ENCODE results near the gene SPATC1L.

SPATC1L gene

DNA sequence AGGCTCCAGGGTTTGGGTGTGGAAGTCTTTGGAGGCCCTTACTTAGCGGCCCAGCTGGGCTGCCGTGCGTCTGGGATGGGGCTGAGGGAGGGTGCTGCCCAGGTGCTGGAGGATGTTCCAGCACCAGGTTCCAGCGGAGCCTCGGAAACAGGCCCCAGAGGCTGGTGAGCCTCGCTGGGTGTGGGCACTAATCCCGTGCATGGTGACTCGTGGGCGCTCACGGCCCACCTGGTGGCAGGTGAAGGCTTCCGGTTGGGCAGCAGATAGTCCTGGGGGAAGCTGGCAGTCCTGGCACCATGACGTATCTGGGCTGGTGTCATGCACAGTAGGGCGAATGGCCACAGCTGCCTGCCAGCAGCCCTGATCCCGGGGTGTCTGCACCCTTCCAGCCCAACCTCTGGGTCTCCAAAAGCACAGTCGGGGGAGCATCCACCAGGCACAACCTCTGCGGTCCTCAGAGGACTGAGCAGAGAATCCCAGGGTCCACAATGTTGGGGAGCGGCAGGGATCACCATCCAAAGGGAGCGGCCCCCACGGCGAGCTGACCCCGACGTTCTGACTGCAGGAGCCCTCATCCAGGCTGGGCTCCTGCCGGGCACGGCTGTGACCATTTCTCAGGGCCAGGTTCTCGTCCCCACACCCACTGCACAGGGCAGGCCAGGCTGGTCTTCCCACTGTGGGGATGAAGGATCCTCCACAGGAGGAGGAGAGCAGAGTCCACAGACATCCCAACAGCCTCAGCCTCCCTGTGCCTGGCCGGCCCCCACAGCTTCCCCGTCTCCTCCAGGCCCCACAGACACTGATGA is 54.2 kb downstream of the SPATC1L start:
- DNase-seq = no peak

DNA sequence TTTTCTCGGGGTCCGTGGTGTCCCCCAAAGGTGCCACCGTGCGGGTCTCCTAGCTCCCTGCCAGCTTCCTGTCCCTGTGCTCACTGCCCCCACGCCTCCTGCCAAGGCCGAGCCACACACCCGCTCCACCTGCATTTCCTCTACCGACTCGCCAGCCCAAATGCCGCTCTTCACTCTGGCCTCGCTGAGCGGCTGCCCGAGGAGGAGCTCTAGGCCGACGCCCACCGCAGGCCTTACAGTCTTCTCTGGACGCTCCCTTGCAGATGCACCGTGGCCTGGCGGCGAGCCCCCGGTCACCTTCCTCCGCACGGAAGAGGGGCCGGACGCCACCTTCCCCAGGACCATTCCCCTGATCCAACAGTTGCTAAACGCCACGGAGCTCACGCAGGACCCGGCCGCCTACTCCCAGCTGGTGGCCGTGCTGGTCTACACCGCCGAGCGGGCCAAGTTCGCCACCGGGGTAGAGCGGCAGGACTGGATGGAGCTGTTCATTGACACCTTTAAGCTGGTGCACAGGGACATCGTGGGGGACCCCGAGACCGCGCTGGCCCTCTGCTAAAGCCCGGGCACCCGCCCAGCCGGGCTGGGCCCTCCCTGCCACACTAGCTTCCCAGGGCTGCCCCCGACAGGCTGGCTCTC is 55.2 kb downstream of the SPATC1L start:
- DNase-seq = no peak

DNA sequence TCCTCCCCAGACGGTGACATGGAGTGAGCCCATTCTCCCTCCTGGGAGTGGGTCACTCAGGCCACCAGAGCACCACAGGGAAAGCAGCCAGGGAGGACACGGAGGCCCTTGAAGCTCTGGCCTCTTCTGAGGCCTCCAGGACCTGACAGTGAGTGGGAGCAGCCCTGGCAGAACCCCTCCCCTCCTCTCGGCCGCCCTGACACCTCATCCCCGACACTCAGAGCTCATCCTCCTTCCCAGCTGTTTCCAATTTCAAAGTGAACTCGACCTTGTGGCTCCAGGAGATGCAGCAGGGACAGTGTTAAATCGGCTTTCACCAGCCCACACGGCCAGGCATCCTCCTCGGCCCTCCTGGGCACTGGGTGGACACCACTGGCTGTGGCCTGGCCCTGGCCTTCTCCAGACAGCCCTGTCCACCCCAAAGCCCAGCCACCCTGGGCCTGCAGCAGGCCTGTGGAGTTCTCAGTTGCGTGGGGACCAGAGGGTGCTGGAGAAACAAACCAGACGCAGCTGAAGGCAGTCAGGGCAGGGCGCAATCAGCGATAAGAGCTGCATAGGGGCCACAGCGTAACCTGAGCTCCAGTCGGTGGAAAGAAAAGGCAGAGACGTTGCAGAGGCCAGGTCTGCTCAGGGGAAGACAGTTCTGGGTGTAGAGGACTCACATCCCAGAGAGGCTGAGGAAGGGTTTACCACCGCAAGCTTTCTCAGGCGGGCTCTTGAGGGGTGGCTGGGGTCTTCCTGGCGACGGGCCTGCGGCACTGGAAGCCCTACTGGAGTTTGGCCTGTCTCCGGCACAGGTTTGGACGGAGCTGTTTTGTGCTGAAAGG is 55.9 kb downstream of the SPATC1L start:
- DNase-seq = no peak

DNA sequence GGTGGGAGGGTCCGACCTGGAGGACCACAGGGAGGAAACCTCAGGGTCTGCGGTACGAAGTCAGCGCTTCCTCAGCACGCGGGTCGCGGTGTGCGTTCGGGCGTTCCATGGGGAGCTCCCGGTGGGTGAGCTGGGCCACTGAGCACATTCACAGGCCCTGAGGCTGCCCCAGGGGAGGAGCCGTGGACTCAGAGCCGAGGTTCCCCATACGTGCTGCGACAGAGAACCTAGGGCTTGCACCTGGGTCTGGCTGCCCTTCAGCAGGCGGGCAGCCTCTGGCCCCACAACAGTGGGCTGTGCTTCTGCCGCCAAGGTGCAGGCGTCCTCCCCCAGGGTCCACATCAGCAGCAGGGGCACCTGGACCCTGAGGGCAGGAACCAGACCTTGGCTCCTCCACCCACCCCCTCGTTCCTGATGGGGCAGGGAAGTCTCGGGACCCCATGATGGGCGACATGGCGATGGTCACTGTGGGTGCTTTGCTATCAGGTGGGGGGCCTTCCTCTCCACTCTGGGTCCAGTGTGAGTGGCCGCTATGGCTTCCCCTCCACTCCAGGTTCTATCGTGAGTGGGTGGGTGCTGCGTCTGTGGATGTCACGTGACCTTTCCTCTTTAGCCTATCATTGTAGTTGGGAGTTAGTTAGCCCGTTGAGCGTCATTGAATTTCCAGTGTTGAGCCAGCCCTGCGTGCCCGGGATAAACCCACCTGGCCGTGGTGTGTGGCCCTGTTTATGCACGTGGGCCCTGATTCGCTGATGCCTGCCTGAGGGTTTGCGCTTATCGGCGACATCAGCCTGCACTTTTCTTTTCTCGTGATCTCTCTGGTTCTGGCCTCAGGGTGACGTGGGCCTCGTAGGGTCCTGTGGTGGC is 56.8 kb downstream of the SPATC1L start:
- no peak for DNase-seq

DNA sequence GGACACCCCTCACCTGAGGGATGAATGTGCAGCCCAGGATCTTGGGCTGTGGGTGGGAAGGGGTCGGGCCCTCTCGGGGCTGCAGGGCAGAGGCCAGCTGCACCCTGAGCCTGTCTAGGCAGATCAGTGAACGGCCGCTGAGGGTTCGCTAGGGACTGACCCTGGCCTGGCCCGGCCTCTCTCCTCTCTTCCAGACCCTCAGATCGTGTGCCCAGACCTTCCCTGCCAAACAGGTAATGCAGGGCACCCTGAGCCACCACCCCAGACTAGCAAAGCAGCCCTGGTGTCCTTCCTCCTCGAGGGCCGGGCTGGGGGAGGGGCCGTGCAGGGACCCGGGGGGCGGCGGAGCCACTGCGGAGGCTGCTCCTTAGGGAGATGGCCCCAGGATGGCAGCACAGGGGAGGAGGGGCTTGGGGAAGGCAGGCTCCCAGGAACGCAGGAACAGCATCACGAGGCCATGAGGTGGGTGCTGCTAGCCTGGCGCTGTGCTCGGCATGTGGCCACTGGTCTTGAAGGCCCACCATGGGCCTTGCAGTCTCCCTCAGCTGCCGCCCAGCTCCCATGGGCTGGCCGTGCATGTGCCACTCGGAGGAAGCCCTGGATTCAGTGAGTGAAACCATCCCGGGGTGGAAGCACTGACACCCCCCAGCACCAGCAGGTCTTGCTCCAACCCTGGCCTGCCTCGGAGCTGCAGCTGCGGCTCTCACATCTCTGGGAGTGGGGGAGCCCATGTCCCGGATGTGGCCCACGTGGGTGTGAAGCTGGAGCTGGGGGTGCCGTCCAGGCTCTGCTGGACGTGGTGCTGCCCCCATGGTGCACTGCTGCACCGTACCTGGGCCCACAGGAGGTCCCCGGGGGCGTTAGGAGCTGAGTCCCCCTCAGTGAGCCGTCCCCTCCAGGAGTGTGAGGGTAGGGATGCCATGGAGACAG is 57.7 kb downstream of the SPATC1L start:
- DNase-seq = no peak

DNA sequence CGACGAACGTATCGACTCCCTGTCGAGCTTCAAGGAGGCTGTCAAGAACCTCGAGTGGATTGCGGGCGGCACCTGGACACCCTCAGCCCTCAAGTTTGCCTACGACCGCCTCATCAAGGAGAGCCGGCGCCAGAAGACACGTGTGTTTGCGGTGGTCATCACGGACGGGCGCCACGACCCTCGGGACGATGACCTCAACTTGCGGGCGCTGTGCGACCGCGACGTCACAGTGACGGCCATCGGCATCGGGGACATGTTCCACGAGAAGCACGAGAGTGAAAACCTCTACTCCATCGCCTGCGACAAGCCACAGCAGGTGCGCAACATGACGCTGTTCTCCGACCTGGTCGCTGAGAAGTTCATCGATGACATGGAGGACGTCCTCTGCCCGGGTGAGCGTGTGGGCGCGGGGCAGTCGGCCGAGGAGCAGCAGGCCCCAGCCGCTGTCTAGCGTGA is 58.4 kb downstream of the SPATC1L start:
- no peak for DNase-seq

DNA sequence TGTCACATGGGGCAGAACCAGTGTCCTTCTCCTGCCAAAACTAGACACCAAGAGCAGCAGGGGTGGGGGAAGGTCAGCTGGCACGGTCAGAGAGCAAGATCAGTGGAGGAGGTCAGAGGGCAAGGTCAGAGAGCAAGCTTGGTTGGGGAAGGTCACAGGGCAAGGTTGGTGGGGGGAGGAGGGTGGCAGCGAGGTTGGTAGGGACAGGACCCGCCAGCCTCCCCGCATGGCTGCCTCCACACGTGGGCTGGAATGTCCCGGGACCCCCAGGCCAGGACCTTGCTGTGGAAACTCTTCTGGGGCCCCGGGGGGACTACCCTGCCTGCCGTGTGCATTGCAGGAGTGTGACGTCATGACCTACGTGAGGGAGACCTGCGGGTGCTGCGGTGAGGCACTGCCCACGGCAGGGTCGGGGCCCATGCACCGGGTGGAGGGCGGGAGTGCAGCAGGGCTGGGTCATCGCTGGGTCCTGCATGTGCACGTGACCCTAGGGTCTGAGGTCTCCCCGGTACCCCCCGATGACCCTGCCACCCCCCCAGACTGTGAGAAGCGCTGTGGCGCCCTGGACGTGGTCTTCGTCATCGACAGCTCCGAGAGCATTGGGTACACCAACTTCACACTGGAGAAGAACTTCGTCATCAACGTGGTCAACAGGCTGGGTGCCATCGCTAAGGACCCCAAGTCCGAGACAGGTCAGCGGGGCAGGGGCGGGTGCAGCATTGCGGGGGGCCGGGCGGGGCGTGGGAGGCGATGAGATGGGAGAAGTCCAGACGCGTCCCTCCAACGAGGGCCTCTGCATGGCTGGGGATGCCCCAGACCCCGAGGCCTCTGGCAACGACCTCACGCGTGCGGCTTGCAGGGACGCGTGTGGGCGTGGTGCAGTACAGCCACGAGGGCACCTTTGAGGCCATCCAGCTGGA is 59.1 kb downstream of the SPATC1L start:
- DNase-seq = no peak

DNA sequence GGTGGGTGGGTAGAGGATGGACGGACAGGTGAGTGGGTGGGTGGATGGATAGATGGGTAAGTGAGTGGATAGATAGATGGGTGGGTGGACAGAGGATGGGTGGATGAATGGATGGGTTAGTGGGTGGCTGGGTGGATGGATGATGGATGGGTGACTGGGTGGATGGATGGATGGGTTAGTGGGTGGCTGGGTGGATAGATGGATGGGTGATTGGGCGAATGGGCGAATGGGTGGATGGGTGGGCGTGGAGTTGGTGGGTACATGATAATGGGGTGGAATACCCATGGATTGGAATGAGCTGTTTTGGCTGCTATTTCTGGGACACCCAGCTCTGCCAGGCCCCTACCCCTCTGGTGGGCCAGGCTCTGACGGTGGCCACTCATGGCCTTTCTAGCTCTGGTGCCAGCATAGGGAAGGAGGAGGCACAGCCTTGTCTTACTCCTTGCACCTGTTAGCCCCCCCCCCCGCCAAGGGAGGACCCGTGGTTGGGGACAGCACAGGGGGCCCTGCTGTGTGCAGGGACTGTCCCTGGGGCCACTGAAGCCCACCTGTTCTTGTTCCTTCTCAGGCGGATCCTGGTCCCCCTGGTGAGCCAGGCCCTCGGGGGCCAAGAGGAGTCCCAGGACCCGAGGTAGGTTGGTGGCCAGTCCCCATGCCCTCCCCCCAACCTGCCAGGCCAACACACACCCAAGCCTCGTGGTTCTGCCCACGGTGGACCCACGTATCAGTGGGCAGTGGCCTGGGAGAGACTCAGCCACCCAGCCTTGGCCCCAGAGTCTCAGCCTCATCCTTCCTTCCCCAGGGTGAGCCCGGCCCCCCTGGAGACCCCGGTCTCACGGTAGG is 60.0 kb downstream of the SPATC1L start:
- DNase-seq = no peak

DNA sequence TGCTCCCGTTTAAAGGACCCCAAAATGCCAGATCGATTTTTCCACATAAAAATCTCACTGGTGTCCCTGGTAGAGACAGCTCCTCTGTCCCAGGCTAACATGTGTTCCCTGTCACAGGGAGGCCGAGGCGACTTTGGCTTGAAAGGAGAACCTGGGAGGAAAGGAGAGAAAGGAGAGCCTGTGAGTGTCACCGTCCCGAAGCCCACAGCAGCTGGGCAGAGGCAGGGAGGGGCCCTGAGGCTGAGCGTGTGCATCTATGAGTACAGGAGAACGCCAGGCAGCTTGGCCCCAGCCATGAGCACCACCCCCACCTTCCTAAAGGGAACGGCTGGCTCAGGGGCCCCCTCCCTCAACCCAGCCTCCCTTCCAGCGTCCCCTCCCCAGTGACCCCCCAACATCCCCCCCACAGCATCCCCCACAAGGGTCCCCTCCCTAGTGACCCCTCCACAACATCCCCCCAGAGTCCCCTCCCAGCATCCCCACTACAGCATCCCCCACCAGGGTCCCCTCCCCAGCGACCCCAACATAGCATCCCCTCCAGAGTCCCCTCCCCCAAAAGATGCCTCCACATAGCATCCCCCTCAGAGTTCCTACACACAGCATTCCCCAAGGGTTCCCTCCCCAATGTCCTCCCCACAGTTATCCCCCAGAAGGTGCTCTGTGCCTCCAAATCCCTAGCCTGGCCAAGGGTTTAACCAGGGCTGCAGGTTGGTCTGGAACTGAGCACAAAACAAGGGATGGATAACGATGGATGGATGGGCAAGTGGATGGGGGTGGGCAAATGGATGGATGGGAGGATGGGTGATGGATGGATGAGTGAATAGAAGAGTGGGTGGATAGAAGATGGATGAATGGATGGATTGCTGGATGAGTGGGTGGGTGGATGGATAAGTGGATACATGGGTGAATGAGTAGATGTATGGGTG is 61.2 kb downstream of the SPATC1L start:
- no peak for DNase-seq

DNA sequence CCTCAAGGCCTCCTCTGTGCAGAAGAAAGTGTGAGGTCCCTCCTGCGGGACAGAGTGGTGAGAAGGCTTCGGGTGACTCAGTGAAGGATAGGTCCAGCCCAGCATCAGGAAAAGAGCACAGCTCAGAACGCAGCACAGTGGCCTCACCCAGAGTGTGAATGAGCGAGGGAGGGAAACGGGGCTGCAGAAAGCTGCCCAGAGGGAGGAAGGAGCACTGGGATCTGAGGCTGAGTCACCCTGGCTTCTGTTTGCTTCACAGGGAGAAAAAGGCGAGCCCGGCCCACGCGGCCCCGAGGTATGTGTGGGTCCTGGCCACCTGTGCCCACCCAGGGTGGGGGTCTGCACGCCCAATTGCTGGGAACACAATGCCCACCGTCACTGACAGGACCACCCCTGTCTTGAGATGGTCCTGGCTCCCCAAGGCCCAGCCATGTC is 62.0 kb downstream of the SPATC1L start:
- no peak for DNase-seq

DNA sequence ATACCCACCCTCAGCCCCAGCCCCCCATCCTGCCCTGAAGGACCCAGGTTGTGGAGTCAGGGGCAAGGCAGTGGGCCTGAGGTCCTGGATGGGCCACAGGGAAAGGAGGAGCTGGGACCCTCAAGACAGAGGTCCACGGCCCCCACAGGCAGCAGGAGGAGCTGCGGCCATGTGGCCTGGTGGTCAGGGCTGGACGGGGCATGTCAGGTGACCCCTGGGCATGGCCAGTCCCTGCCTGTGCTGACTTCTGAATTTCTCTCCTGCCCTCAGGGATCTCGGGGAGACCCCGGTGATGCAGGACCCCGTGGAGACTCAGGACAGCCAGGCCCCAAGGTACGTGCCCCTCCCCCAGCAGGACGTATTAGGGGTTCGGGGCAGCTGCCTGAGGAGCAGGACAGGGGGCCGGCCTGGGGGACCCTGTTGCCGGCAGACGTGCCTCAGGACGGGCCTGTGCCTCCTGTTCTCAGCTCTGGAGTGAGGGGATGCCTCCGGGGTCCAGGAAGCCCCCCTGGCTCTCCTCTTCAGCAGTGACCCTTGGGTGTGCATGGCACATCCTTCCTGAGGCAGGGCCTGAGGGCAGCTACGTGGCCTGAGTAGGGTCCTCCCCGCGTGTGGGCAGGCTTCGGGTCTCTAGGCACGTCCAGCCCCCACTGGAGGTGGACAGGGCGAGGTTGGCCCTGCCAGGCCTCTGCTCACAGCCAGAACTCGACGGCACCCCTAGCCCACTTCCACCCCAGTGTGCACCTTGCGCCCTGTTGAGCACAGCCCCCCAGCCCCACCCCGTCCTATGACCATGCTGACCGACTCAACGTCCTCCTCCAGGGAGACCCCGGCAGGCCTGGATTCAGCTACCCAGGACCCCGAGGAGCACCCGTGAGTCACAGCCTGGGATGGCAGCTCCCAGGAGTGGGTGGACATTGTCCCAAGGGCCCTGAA is 62.7 kb downstream of the SPATC1L start:
- no peak for DNase-seq

DNA sequence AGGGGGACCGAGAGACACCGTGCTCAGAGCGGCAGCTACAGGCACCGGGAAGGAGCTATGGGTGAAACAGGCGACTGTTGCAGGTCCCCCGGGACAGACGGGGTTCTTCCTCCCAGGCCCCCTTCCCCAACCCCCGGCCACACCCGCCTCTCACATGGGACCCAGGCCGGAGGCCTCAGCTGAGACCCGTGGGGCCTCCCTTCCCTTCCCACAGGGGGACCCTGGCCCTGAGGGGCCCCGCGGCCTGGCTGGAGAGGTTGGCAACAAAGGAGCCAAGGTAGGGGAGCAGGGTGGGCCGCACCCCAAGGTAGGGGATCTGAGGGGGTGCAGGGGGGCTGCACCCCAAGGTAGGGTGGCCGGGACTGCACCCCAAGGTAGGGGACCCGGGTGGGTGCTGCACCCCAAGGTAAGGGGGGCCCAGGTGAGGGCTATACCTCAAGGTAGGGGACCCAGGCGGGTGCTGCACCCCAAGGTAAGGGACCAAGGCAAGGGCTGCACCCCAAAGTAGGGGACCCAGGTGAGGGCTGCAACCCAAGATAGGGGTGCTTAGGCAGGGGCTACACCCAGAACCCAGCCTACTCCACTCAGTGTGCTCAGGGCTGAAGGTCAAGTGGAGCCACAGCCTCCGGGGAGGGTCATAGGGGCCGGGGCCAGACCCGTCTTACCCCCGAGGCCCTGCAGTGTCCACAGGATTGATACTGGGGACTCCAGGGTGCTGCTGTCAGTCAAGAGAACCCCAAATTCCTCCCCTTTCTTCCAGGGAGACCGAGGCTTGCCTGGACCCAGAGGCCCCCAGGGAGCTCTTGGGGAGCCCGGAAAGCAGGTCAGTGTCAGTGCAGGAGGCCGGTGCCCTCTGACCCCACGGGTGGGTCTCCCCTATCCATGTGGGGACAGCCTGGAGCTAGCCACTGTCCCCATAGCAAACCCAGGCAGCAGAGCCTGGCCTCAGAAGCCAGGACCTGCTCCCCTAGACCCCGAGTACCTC is 63.7 kb downstream of the SPATC1L start:
- no peak for DNase-seq

DNA sequence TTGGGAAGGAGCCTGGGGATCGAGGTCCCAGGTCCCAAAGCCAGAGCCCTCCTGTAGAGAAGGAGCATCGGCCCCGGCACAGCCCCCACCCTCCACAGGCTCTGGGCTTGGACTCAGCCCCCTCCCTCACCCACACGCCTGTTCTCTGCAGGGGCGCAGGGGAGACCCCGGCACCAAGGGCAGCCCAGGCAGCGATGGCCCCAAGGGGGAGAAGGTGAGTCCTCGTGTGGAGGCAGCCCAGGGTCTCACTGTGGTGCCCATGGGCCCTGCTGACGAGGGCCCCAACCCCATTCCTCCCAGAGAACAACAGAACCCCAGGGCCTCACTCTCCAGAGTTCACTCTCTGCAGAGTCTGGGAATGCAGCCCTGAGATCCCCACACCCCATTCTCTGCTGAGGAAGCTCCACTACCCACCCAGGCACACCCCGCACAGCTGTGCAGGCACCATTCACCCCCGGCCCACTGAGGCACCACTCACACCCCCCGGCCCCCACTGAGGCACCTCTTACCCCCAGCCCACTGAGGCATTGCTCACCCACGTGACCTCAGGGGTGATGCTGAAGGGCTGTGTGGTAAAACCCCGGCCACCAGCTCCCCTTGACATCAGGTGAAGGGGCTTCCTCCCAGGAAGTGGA is 64.5 kb downstream of the SPATC1L start:
- DNase-seq = no peak

DNA sequence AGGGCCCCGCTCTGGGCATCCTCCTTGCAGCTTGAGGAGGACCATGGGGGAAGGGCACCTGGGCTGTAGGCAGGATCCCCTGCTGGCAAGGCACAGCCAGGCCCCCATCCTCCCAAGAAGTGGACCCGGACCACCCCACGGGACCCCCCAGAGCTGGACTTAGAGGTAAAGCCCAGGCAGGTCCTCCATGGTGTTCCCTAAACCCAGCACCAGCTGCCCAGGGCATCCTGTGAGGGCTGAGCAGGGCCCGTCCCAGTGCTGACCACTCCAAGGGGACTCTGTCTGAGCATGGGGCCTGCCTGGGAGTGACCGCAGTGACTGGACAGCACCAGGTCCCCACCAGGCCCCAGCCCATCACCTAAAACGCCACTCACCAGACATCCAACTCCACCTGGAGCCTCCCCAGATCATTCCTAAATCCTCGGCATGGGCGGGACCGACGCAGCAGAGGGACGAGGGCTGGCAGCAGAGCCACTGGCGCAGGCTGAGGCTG is 65.1 kb downstream of the SPATC1L start:
- DNase-seq = no peak
